NCI-H82 (cell line): Measurements from ENCODE around the gene TENT4A.

ENCODE experiments used
- DNase-seq: peaks from one replicate; lab custom pipeline; 2025; lab: John Stamatoyannopoulos, UW

The TENT4A gene

GRCh38 chr5:6804766-6805501 is 91.7 kb downstream of the TENT4A start:
- no peak for DNase-seq

- DNase-seq: no peak
These were observed 92.6 kb downstream of the TENT4A start for GRCh38 chr5:6805841-6806240.
